ENCODE results near the gene NPAS2.

DNA sequence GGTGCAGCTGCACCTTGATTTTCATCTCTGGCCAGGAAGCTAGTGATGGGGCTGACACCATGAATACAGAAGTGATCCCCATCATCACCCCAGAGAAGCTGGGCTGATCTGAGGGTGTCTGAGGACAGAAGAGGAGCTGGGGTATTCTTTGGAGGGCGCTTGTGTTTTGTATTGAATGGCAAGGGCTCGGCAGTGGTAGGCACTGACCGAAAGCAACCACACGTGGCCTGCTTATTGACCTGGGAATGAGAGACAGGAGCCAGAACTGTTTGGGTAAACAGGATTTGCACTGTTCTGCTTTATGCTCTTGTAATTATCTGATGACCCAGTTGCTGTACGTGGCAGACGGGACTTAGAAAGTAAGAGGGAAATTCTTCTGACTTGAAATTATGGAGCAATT lies 119.5 kb downstream of the NPAS2 start:
- TF ChIP-seq CTCF (IDR thresholded peaks at IDR 0.05) (no peak), POLR2A (IDR thresholded peaks at IDR 0.05) (no peak)

Data from tibial nerve (tissue), 3 donors.